ENCODE results near the gene GALNT11. TPM values are rescaled to one million over a fixed set of nuclear protein-coding genes. Genes with fewer than 3 reads are reported as not detected.
"Not testable (repeated sequence)": the region's sequence is repeated elsewhere in the genome, so short reads cannot be mapped to it uniquely, and the experiment has no call there.

Gene GALNT11
- total RNA-seq, 1 experiment from 2014 or later: 45.0 TPM

DNA sequence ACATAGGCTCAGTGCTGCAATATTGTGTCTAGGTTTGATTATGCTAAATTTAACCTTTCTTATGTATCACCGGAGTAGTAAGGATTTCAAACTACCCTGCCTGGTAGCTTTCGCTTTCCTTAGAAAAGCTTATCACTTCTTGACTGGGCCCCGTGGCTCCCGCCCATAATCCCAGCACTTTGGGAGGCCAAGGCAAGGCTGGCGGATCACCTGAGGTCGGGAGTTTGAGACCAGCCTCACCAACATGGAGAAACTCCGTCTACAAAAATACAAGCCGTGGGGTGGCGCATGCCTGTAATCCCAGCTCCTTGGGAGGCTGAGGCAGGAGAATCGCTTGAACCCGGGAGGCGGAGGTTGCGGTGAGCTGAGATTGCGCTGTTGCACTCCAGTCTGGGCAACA, 49.9 kb downstream of the GALNT11 start:
- DNase-seq (ENCODE audit: low read depth): not testable (repeated sequence)

DNA sequence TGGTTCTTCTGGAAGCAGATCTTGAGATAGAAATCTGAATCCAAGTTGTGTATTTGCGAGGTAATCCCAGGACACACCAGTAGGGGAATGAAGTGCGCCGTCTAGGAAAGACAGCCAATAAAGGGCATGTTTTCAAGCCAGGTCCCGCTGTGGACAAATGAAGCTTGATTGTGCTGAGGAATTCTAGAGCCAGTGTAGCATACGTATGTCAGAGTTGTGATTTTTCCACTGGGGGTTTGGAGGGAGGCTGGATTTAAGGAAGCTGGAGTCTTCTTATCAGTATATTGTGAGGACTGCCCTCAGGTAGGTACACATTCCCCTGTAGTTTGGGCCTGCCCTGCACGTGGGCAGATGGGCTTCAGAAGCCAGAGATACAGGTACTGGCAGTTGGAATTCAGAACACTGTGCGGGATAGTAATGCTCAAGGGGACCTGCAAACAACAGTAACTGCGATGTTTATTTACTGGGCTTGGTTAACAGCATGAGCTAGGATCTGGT, 50.9 kb downstream of the GALNT11 start:
- peak; percentile 8 for DNase-seq (ENCODE audit: low read depth)

DNA sequence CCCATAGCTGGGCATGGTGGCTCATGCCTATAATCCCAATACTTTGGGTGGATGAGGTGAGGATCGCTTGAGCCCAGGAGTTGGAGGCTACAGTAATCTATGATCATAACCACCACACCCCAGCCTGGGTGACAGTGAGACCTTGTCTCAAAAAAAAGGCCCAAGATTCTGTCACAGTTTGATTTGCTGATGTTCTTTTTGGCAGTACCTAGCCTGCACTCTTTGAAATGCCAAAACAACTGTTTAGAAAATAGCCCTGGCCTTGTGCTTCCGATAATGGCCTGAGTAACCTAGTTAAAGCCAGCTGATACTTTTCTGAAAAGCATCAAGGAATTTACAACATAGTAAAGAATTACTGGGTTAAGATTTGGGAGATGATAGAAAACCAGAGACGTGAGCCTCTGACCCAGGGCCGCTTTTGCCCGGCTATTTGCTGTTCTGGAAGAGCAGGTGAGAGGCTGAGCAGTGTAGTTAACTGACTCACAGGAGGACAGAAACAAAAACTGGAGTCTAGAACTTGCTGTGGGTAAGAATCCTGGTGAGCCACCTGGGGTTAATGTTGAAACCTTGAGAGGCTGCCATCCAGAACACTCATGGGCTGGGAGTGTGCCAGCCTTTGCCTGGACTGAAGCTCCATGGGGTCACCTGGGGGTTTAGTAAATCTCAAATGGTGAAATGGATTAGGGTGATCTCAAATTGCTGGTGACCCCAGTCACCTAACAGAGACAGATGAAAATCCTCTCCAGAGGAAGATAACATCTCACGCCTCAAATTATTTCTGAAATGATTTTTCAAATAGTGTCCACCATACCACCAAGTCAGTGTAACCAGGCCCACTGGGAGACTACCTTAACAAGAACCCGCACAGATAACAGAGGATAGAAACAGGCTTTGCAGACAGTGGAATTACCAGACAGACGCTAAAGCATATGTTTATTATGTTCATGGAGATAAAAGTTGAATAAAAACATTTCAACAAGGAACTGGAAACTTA, 51.8 kb downstream of the GALNT11 start:
- peak; percentile 17 for DNase-seq (ENCODE audit: low read depth)

DNA sequence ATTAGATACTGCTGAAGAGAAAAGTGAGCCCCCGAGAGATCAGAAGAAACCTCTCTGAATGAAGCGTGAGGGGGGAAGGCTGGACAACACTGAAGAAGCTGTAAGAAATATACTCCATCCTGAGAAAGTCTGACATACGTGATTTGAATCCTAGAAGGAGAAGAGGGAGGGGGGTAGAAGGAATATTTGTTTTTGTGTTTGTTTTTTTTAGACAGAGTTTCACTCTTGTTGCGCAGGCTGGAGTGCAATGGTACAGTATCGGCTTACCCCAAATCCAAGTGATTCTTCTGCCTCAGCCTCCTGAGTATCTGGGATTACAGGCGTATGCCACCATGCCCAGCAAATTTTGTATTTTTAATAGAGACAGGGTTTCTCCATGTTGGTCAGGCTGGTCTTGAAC, 52.6 kb downstream of the GALNT11 start:
- no peak for DNase-seq (ENCODE audit: low read depth)

DNA sequence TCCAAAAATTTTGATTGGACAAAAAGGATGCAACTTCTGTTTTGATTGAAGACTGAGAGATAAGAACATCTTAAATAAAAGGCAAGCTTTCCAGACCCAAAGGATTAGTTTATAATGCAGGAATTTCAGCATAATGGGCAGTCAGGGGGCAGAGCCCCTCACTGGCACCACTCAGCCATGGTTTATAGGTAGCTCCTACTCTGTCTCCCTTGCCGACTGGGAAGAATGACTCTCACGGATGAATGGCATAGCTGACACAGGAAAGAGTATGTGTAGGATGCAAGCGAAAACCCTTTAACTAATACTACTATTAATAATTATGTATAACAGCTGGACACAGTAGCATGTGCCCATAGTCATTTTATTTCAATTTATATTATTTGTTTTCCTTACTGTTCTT, 53.3 kb downstream of the GALNT11 start:
- DNase-seq (ENCODE audit: low read depth): no peak

DNA sequence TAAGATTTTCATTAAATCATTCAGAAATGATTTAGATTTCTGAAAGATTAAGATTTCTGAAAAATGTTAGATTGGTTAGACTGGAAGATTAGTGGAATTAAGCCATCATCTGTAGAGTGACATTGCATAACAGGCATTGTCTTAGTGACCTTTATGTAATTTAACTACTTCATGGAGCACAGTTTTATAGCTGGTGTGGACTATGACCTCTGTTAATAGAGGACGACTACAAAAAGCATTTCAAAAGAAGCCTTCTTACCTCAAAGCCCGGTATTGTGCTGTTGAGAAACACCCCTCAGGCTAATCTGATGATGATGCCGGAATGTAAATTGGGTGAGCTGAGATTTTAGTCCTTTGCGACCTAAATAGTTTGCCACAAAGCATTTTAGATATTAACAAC, 55.6 kb downstream of the GALNT11 start:
- peak; percentile 72 for DNase-seq (ENCODE audit: low read depth)

DNA sequence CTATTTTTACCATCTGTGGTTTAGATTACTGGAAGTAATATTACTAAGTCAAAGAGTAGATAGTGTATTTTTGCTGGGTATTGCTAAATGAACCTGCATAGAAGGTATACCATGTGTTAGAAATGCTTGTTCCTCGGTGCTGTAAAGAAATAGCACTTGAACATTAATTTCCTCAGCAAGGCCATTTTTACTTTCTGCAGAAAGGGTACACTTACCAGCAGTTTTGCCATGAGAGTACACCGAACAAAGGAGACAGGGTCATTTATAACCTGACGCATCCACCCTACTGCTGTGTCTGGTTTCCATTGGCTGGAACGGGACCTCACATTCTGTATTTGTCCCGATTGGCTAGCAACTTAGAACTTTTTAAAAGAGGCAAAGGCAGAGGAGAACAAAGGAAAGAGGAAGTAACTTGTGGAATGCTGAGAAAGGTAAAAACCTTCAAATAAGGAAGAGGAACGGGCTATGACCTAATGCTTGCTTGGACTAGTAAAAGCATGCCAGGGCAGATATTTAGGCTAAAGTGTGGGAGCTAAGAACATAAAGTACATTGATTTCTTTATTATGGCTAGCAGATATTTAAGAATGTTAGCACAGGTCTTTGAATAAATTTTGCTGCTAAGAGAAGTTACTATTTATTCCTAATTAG, 56.7 kb downstream of the GALNT11 start:
- not testable (repeated sequence) for DNase-seq (ENCODE audit: low read depth)

DNA sequence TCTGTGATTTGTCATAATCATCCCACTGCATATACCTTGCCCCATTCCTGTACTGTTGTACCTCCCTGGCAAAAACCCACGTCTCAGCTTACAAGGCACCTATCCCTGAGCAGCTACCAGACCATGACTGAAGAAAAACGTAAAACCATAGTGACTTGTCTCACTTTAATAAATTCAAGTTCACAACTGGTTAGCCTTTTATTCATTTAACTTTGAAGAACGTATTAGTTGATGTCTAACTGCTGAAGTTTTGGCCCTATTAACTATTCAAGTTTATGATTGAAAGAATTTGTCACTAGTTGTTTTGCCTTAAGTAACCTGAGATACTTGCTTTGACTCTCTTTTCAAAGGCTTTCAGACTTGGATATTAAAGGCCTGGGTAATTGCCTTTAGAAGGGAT, 59.7 kb downstream of the GALNT11 start:
- DNase-seq (ENCODE audit: low read depth): no peak

DNA sequence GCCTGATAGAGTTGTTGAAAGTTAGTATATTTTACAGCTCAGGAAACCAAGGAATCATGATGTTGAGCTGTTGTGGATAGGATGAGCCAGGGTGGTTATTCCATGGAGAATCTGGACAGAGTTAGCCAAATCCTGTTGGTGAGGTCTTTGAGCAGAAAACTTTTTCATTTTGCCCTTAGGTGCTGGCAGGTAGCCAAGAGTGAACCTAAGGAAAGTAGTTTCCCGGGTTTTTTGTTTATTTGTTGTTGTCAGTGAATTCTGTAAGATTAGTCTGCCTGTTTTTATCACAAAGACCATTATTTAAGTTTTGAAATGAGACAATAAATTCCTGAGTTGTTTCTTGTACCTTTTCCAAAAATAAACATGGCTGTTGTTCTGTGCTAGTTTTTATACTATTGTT, 61.0 kb downstream of the GALNT11 start:
- DNase-seq (ENCODE audit: low read depth): peak; percentile 50

DNA sequence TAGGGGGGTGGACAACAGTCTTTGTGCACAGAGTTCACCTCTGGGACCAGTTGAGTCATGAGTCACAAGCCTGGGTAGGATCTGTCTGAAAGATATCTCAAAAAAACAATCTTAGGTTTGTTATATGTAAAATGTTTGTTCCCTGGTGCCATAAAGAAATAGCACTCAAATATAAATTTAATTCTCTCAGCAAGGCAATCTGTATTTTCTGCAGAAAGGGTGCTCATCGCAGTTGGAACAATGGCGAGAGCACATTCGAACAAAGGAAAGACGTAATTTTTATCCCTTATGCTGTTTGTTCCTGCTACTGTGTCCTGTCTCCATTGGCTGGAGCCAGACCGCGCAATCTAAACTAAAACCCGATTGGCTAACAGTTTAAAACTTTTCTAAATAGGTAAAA, 63.7 kb downstream of the GALNT11 start:
- DNase-seq (ENCODE audit: low read depth): no peak

DNA sequence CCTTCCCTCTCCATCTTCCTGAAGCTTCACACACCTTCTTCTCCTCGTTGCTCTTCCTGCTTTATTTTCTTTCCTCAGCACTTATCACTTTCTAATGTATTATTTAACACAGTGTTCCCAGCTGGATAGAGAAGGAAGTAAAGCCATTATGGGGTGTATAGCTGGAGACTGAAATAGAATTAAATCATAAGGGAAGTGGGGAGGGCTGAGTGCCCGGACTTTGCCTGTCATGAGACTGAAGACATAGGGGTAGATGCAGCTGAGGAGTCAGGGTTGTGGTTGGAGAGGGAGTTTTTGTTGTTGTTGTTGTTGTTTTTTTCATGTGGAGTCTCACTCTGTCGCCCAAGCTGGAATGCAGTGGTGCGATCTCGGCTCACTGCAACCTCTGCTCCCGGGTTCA, 65.3 kb downstream of the GALNT11 start:
- DNase-seq (ENCODE audit: low read depth): no peak

DNA sequence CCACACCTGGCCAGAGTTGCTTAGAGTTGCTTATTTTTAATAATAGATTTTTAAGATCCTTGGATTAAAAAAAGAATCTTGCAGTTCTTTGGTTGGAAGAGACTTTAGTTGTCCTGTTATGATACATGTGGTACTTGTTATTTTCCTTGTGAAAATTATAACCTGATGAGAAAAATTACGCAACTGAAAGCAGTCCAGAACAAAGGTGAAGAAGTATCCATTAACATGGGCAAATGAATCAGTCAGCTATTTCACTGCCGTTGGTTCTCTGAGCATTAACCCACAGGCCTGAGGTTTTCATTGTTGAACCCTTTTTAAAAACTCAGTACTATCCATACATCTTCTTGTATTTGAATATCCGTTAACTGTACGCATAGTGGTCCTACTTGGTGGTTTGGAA, 68.2 kb downstream of the GALNT11 start:
- no peak for DNase-seq (ENCODE audit: low read depth)

DNA sequence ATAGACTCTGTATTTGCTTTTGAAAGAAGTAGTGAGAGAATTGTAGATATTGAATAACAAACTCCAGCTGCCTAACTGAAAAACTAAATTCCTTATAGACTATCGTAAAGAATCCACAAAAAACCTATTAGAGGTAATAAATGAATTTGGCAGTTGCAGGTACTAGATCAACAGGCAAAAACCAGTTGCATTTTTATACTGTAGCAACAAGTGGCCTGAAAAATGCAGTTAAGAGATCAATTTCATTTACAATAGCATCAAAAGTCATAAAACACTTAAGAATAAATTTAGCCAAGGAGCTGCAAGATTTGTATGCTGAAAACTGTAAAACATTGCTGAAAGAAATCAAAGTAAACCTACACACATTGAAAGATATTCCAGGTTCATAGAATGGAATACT, 70.3 kb downstream of the GALNT11 start:
- DNase-seq (ENCODE audit: low read depth): no peak

DNA sequence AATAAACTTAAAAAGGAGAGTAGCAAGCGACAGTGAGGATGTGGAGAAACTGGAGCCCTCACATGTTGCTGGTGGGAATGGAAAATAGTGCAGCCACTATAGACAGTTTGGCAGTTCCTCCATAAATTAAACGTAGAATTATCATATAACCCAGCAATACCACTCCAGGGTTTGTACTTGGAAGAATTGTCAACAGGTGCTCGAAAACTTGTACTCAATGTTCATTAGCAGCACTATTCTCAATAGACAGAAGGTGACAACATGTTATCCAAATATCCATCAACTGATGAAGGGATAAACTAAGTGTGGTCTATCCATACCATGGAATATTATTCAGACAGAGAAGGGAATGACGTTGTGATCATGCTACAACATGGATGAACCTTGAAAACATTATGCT, 71.9 kb downstream of the GALNT11 start:
- no peak for DNase-seq (ENCODE audit: low read depth)

DNA sequence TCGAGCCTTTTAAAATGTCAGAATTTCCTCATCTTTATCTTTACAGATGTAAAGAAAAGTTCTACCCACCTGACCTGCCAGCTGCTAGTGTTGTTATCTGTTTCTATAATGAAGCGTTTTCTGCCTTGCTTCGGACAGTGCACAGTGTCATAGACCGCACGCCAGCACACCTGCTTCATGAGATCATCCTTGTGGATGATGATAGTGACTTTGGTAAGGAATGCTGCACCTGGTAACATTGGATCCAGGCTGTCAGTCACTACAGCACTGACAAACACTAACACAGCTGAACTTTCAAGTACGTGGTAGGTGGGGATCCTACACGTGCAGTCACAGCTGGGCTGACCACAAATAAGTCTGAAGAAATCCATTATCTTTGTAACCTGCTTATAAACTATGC, 77.6 kb downstream of the GALNT11 start:
- DNase-seq (ENCODE audit: low read depth): no peak

DNA sequence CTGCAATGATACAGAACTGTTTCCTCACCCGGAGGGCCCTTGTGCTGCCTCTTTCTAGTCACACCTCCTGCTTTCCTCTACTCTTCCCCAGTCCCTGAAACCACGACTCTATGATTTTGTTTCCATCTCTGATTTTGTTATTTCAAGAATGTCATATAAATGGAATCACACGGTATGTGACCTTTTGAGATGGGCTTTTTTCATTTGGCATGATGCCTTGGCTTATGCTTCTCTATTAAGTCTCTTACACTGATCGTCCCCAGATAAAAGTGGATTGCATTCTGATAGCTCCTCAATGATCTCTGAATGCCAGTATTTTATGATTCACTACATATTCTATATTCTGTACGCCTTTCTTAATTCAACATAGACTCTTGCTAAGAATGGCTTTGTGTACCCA, 78.2 kb downstream of the GALNT11 start:
- DNase-seq (ENCODE audit: low read depth): no peak

DNA sequence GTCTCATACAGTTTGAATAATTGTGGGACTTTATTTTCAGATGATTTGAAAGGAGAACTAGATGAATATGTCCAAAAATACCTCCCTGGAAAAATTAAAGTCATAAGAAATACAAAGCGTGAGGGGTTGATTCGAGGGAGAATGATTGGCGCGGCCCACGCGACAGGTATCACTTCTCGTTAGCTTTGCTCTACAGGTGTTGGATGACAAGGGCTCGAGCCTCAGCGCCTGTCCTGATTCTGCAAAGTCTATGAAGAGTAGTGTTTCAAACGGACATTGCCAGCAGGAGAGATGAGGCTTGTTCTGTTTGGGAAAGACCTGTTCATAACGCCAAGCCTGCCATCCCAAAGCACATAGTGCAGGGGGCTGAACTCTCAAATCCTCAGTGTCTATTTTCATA, 79.7 kb downstream of the GALNT11 start:
- DNase-seq (ENCODE audit: low read depth): no peak

DNA sequence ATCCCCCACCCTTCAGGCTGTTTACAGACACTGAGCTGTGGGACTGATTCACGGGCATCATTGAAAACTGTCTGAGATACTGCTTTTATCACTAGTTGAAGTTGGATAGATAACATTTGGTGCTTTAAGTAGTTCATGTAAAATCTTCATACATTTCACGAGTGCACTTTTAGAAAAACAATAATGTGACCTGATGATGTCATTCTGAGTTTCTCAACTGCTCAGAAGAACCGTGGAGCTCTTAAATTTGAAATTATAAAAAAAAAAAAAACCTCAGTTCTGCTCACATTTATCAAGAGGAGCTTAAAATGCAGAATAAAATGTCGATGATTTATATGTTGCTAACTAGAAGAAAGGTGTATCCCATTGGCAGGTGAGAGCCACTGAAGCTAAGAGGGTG, 81.5 kb downstream of the GALNT11 start:
- DNase-seq (ENCODE audit: low read depth): no peak

DNA sequence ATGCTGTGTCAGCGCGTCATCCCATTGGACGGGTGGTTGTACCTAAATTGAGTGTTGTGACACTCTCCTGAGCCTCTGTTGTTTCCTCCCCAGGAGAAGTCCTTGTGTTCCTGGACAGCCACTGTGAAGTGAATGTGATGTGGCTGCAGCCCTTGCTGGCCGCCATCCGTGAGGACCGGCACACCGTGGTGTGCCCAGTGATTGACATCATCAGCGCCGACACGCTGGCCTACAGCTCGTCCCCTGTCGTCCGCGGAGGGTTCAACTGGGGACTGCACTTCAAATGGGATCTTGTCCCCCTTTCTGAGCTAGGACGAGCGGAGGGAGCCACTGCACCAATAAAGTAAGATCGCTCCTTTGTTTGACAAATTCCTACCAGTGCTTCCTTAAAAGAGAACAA, 82.5 kb downstream of the GALNT11 start:
- DNase-seq (ENCODE audit: low read depth): no peak

DNA sequence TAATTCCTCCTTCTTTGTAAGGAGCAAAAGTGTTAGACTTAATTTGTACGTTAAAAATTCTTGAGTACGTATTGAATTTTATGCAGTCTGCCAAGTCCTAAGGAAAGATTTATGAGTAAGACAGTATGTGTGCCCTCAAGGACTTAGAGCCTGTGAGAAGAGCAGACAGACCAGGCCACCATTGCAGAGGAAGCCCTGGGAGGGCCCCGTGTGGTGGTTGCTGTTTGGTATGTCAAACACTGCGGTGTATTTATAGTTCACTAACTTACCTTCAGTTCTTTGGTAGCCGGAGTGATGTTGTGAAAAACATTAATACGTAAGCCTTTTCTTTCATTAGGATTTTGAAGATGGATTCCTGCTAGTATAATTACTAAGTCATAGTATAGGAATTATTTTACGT, 82.9 kb downstream of the GALNT11 start:
- DNase-seq (ENCODE audit: low read depth): peak; percentile 6

DNA sequence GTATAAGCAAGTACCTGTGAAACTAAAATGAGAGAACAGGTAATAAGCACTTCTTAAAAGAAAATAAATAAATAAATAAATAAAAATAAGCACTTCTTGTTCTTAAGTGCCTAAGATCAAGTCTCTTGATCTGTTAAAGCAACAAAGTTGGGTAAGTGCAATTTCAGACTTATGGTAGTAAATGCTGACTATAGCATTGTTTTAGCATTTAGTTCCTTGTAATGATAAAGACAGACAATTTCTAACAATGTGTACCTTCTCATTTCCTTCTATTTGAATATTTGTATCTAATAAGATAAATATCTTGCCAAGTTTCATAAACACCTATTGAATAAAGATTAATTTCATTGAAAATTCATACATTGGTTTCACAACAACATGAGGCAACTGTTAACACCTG, 87.4 kb downstream of the GALNT11 start:
- no peak for DNase-seq (ENCODE audit: low read depth)

DNA sequence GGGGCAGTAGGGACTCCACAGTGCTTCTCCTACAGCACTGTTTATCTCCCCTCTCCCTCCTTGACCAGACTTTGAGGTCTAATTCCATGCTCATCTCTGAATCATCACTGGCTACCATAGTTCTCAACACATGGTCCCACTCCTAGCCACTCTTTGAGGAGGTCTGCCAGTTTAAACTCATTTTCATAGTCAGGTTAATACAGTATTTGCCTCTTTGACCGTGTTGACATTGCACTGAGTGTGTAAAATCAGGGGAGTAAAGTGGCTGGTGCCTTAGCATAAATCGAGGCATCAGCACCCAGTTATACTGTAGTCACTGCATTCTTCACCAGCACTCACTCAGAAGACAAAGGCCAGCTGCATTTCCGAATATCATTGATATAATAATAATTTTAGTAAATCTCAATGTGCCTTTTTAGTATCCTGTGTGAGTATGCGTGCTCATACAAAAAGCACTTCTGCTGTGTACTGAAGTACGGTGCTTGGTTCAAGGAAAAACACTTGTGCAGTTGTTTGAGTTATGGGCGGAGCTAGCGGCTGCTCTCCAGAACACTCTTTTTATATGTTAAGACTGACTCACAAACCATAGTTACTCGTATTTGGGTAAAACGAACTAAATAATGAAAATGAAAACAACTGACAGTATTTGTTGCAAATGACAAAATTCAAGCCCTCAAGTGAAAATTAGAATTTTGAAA, 89.7 kb downstream of the GALNT11 start:
- no peak for DNase-seq (ENCODE audit: low read depth)
